H9 (cell line): ENCODE measurements around the gene RPRD1B. TPM values are rescaled to one million over a fixed set of nuclear protein-coding genes. Genes with fewer than 3 reads are reported as not detected.

Source experiments
- DNase-seq: peaks from one replicate; pipeline ENCODE4 v3.0.0-alpha.2; 2017
- H2AFZ ChIP-seq: one replicate; pipeline ENCODE4 v1.6.1; 2013; ENCODE audit warnings: mild to moderate bottlenecking, low read length, control low read depth, moderate library complexity
- H2AK5ac ChIP-seq: 2 replicates; pipeline ENCODE4 v1.6.1; 2013; ENCODE audit warnings: low read length, control low read depth, mixed read lengths; ENCODE audit not compliant: insufficient read length
- H2BK120ac ChIP-seq: one replicate; pipeline ENCODE4 v1.6.1; 2013; ENCODE audit warnings: low read depth, mild to moderate bottlenecking, low read length, control low read depth, inconsistent platforms; ENCODE audit not compliant: poor library complexity, severe bottlenecking
- H2BK12ac ChIP-seq: 2 replicates; pipeline ENCODE4 v1.6.1; 2013; ENCODE audit warnings: low read length, control low read depth, mixed read lengths, low read depth; ENCODE audit not compliant: insufficient read length
- H2BK15ac ChIP-seq: 2 replicates; pipeline ENCODE4 v1.6.1; 2013; ENCODE audit warnings: low read depth, low read length, control low read depth
- H2BK20ac ChIP-seq: one replicate; pipeline ENCODE4 v1.6.1; 2013; ENCODE audit warnings: low read depth, mild to moderate bottlenecking, low read length, control low read depth, inconsistent platforms; ENCODE audit not compliant: poor library complexity, severe bottlenecking
- H2BK5ac ChIP-seq: 2 replicates; pipeline ENCODE4 v1.6.1; 2013; ENCODE audit warnings: low read length, control low read depth, mixed read lengths; ENCODE audit not compliant: insufficient read length
- H3K14ac ChIP-seq: 2 replicates; pipeline ENCODE4 v1.6.1; 2013; ENCODE audit warnings: low read length, control low read depth; ENCODE audit not compliant: insufficient read depth
- H3K18ac ChIP-seq: 2 replicates; pipeline ENCODE4 v1.6.1; 2013; ENCODE audit warnings: low read depth, mild to moderate bottlenecking, mixed read lengths, low read length, control low read depth; ENCODE audit not compliant: insufficient read length
- H3K23ac ChIP-seq: 2 replicates; pipeline ENCODE4 v1.6.1; 2013; ENCODE audit warnings: low read length, control low read depth, mixed read lengths, low read depth; ENCODE audit not compliant: insufficient read length
- H3K23me2 ChIP-seq: 2 replicates; pipeline ENCODE4 v1.6.1; 2013; ENCODE audit warnings: low read depth, mild to moderate bottlenecking, mixed read lengths, low read length, control low read depth; ENCODE audit not compliant: insufficient read length, poor library complexity, severe bottlenecking
- H3K27ac ChIP-seq: 2 replicates; pipeline ENCODE4 v1.5.1; 2013; ENCODE audit warnings: low read length, control low read depth, mixed read lengths, low read depth; ENCODE audit not compliant: insufficient read length
- H3K27me3 ChIP-seq: 2 replicates; pipeline ENCODE4 v1.6.1; 2013; ENCODE audit warnings: low read length, control low read depth, inconsistent platforms; ENCODE audit not compliant: insufficient read depth
- H3K4ac ChIP-seq: 2 replicates; pipeline ENCODE4 v1.6.1; 2013; ENCODE audit warnings: low read depth, mild to moderate bottlenecking, control low read depth, inconsistent platforms, low read length, moderate library complexity
- H3K4me1 ChIP-seq: 2 replicates; pipeline ENCODE4 v1.6.1; 2013; ENCODE audit warnings: low read length, control low read depth, inconsistent platforms; ENCODE audit not compliant: insufficient read depth
- H3K4me2 ChIP-seq: 2 replicates; pipeline ENCODE4 v1.6.1; 2013; ENCODE audit warnings: low read length, control low read depth, mixed read lengths; ENCODE audit not compliant: insufficient read length, insufficient read depth
- H3K56ac ChIP-seq: 2 replicates; pipeline ENCODE4 v1.6.1; 2013; ENCODE audit warnings: low read depth, mild to moderate bottlenecking, mixed read lengths, low read length, control low read depth; ENCODE audit not compliant: insufficient read length
- H3K79me1 ChIP-seq: 2 replicates; pipeline ENCODE4 v1.6.1; 2013; ENCODE audit warnings: low read depth, mild to moderate bottlenecking, moderate library complexity, low read length, control low read depth, inconsistent platforms; ENCODE audit not compliant: insufficient read depth, poor library complexity, severe bottlenecking
- H3K79me2 ChIP-seq: 2 replicates; pipeline ENCODE4 v1.6.1; 2013; ENCODE audit warnings: low read length, control low read depth, inconsistent platforms; ENCODE audit not compliant: insufficient read depth
- H3K9ac ChIP-seq: 2 replicates; pipeline ENCODE4 v1.6.1; 2013; ENCODE audit warnings: low read length, control low read depth, mixed read lengths; ENCODE audit not compliant: insufficient read length; ENCODE audit errors: extremely low read depth
- H3K9me3 ChIP-seq: one replicate; pipeline ENCODE4 v1.6.1; 2013; ENCODE audit warnings: low read depth, low read length, inconsistent platforms; ENCODE audit not compliant: control insufficient read depth
- H3T11ph ChIP-seq: one replicate; pipeline ENCODE4 v1.6.1; 2013; ENCODE audit warnings: mild to moderate bottlenecking, low read length, control low read depth, inconsistent platforms
- H4K20me1 ChIP-seq: one replicate; pipeline ENCODE4 v1.6.1; 2013; ENCODE audit not compliant: control insufficient read depth, insufficient read length, insufficient read depth
- H4K5ac ChIP-seq: 2 replicates; pipeline ENCODE4 v1.6.1; 2013; ENCODE audit warnings: low read depth, mild to moderate bottlenecking, mixed read lengths, low read length, control low read depth; ENCODE audit not compliant: insufficient read length
- H4K8ac ChIP-seq: replicated peaks from 2 replicates; pipeline ENCODE4 v1.6.1; 2013; ENCODE audit warnings: low read length, control low read depth, mixed read lengths, low read depth; ENCODE audit not compliant: insufficient read length
- H4K91ac ChIP-seq: 2 replicates; pipeline ENCODE4 v1.6.1; 2013; ENCODE audit warnings: low read depth, mild to moderate bottlenecking, moderate library complexity, mixed read lengths, low read length, control low read depth; ENCODE audit not compliant: insufficient read length
- H3K27ac Mint-ChIP-seq, 3 experiments: 2 replicates in 2 of 3; 3 replicates in 1 of 3; pipeline ENCODE4 v1.8.0; 2020 to 2021; ENCODE audit warnings: mixed read lengths in 3 of 3, mild to moderate bottlenecking in 1 of 3, moderate library complexity in 1 of 3
- H3K27me3 Mint-ChIP-seq: 2 replicates; pipeline ENCODE4 v1.8.0; 2021; ENCODE audit warnings: low read depth, mild to moderate bottlenecking, moderate library complexity, mixed read lengths
- H3K36me3 Mint-ChIP-seq, 3 experiments: 2 replicates in 2 of 3; 3 replicates in 1 of 3; pipeline ENCODE4 v1.8.0; 2020 to 2021; ENCODE audit warnings: low read depth in 3 of 3, mixed read lengths in 3 of 3; ENCODE audit not compliant: insufficient read depth in 1 of 3
- H3K4me1 Mint-ChIP-seq, 2 experiments: 2 replicates each; pipeline ENCODE4 v1.8.0; 2020; ENCODE audit warnings: mixed read lengths in 2 of 2
- H3K4me3 Mint-ChIP-seq, 2 experiments: 2 replicates in 1 of 2; 3 replicates in 1 of 2; pipeline ENCODE4 v1.8.0; 2020 to 2021; ENCODE audit warnings: mild to moderate bottlenecking in 2 of 2, mixed read lengths in 2 of 2, moderate library complexity in 1 of 2
- H3K9me3 Mint-ChIP-seq, 2 experiments: 2 replicates in 1 of 2; 3 replicates in 1 of 2; pipeline ENCODE4 v1.8.0; 2020; ENCODE audit warnings: mild to moderate bottlenecking in 2 of 2, mixed read lengths in 2 of 2, moderate library complexity in 1 of 2
- CTCF ChIP-seq: fragments of 200-600 bp; sonication (generic); conservative IDR thresholded peaks from 3 replicates; pipeline ENCODE4 v1.8.0; 2021; ENCODE audit warnings: antibody characterized with exemption, mild to moderate bottlenecking
- WGBS: extraction: QIAGEN DNeasy Blood & Tissue Kit; methylation state at CpG from one replicate; pipeline ENCODE4 v1.1.7; 2013; ENCODE audit warnings: missing lambda C conversion rate, low lambda C conversion rate, mixed read lengths; ENCODE audit not compliant: insufficient read length; ENCODE audit errors: extremely low coverage; 5-methylcytosine and 5-hydroxymethylcytosine counted together
- total RNA-seq: library from RNA; stranded (reverse); gene quantifications from 2 replicates; pipeline ENCODE4 v1.2.1, GENCODE V29; 2021

Gene RPRD1B
- total RNA-seq, 1 experiment from 2014 or later = 34.3 TPM

DNA sequence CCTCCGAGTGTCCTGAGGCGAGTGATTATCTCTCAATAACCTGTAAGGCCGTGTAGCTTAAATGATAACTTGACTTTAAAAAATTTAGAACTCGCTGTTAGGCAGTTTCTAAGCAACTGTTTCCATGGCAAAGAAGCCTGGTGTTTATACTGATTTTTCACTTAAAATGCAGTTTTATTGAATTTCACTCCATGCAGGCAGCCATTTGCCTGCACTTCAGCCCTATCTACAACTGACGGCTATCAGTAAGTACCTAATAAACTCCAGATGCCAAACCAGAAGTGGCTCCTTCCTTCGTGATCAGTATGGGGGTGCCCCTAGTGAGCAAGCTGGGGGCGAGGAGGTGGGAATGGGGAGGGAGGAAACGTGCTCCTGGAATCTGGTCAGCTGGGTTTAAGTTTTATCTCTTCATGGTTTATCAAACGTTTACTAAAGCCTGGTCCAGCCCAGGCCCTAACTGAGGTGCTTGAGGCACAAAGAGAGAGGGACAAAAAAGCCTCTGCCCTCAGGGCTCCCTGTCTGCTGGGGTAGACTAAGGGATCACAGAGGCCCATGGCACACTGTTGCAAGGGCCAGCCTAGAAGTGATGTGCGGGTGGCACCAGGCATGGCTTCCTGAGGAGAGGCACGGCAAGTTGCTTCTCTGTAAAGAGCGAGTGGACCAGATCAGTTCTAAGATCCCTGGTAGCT is 45.8 kb upstream of the RPRD1B start:
- H2AFZ ChIP-seq = no peak overlapping the region
- no peak overlapping the region for H2BK120ac ChIP-seq
- no peaks in the 10 kb centered on the region for H3K9me3 ChIP-seq
- Mint-ChIP-seq H3K9me3 (no peaks in the 10 kb centered on the region), H3K4me1 (peaks cover 2 to 11% of the 10 kb centered on the region in 2 experiments), H3K27ac (0 out of 7 replicates have a peak overlapping the region, but pooled peaks of 1 of the 3 experiments have one; percentile 30), H3K36me3 (peaks cover 9 to 42% (median 36%) of the 10 kb centered on the region in 3 experiments; a peak in 6 of 7 replicates), H3K27me3 (no peaks in the 10 kb centered on the region), H3K4me3 (no peak overlapping the region)
- H2BK20ac ChIP-seq = no peak overlapping the region
- no peak overlapping the region for H3K18ac ChIP-seq
- no peak overlapping the region for H2BK12ac ChIP-seq
- H2BK5ac ChIP-seq = no peak overlapping the region
- no peaks in the 10 kb centered on the region for H3K23me2 ChIP-seq
- H3T11ph ChIP-seq = no peak overlapping the region
- no peaks in the 10 kb centered on the region for H3K4me1 ChIP-seq
- no peak overlapping the region for H3K4me2 ChIP-seq
- no peak overlapping the region for H4K91ac ChIP-seq
- no peaks in the 10 kb centered on the region for H3K79me2 ChIP-seq
- no peaks in the 10 kb centered on the region for H3K79me1 ChIP-seq
- no peak overlapping the region for H2BK15ac ChIP-seq
- no peak overlapping the region for H3K14ac ChIP-seq
- no peak for DNase-seq
- H4K5ac ChIP-seq = no peak overlapping the region
- no peaks in the 10 kb centered on the region for H4K20me1 ChIP-seq
- H3K56ac ChIP-seq = no peak overlapping the region
- H4K8ac ChIP-seq = no peak overlapping the region
- H2AK5ac ChIP-seq = no peak overlapping the region
- no peaks in the 10 kb centered on the region for H3K27me3 ChIP-seq
- WGBS = no CpG with 5 or more reads among the region's 12 CpGs
- TF ChIP-seq CTCF = no peak
- no peak overlapping the region for H3K4ac ChIP-seq
- H3K9ac ChIP-seq = no peak overlapping the region
- no peak overlapping the region for H3K23ac ChIP-seq
- no peak overlapping the region for H3K27ac ChIP-seq
